CD14-positive monocyte (primary cell): ENCODE measurements around the gene SPOP. TPM values are rescaled to one million over a fixed set of nuclear protein-coding genes. Genes with fewer than 3 reads are reported as not detected.

Experiments used
- DNase-seq, 3 donors: peaks; one replicate each; pipeline ENCODE4 v3.0.0-alpha.2; 2011 to 2022
- H2AFZ ChIP-seq: 2 replicates; pipeline ENCODE4 v1.6.0; 2012; ENCODE audit warnings: mild to moderate bottlenecking, low read depth, low read length, inconsistent platforms; ENCODE audit not compliant: insufficient read depth, poor library complexity, severe bottlenecking
- H3K27ac ChIP-seq, 2 donors: 1 replicate in 1 of 2; 2 replicates in 1 of 2; pipeline ENCODE4 v1.5.1; 2012 to 2013; ENCODE audit warnings: low read length in 2 of 2, control low read depth in 1 of 2, inconsistent platforms in 1 of 2, low read depth in 1 of 2, mild to moderate bottlenecking in 1 of 2
- H3K27me3 ChIP-seq, 2 donors: one replicate each; pipeline versions ENCODE4 v1.6.0 to v1.6.1; 2011 to 2013; ENCODE audit warnings: low read length in 2 of 2; ENCODE audit not compliant: control insufficient read depth in 2 of 2, insufficient read depth in 2 of 2
- H3K36me3 ChIP-seq, 2 donors: replicated peaks in 1 of 2; 1 replicate in 1 of 2; 2 replicates in 1 of 2; pipeline versions ENCODE4 v1.5.1 to v1.6.1; 2012 to 2013; ENCODE audit warnings: low read length in 2 of 2, control low read depth in 1 of 2, inconsistent platforms in 1 of 2, mild to moderate bottlenecking in 1 of 2; ENCODE audit not compliant: insufficient read depth in 2 of 2, control insufficient read depth in 1 of 2
- H3K4me1 ChIP-seq, 2 donors: 1 replicate in 1 of 2; 2 replicates in 1 of 2; pipeline versions ENCODE4 v1.5.1 to v1.6.1; 2012 to 2013; ENCODE audit warnings: low read length in 2 of 2, control low read depth in 1 of 2, inconsistent platforms in 1 of 2, mild to moderate bottlenecking in 1 of 2, moderate library complexity in 1 of 2; ENCODE audit not compliant: insufficient read depth in 2 of 2, control insufficient read depth in 1 of 2
- H3K4me2 ChIP-seq: replicated peaks from 2 replicates; pipeline ENCODE3; 2012; ENCODE audit warnings: low read length, moderate library complexity, mild to moderate bottlenecking; ENCODE audit not compliant: poor library complexity, severe bottlenecking; ENCODE audit errors: extremely low read depth
- H3K4me3 ChIP-seq, 3 experiments: fragments of 200-600 bp in 1 of 3; sonication (generic) in 1 of 3; replicated peaks in 1 of 3; 1 replicate in 2 of 3; 2 replicates in 1 of 3; pipeline ENCODE4 v1.5.1; 2011 to 2013; ENCODE audit warnings: low read length in 3 of 3, mild to moderate bottlenecking in 3 of 3, control low read depth in 2 of 3, low read depth in 2 of 3, inconsistent platforms in 1 of 3, moderate library complexity in 1 of 3
- H3K79me2 ChIP-seq: 2 replicates; pipeline ENCODE4 v1.6.0; 2012; ENCODE audit warnings: mild to moderate bottlenecking, control low read depth, inconsistent platforms, low read length, moderate library complexity; ENCODE audit not compliant: insufficient read depth
- H3K9ac ChIP-seq: 2 replicates; pipeline ENCODE4 v1.6.0; 2017; ENCODE audit warnings: low read length, mild to moderate bottlenecking; ENCODE audit not compliant: insufficient read depth, poor library complexity, severe bottlenecking
- H3K9me3 ChIP-seq, 2 donors: replicated peaks in 1 of 2; 1 replicate in 1 of 2; 2 replicates in 1 of 2; pipeline versions ENCODE4 v1.5.1 to v1.6.1; 2012 to 2013; ENCODE audit warnings: low read length in 2 of 2, control low read depth in 1 of 2; ENCODE audit not compliant: control insufficient read depth in 1 of 2, insufficient read depth in 1 of 2
- H4K20me1 ChIP-seq: 2 replicates; pipeline ENCODE4 v1.6.0; 2012; ENCODE audit warnings: mild to moderate bottlenecking, low read length, control low read depth, moderate library complexity; ENCODE audit not compliant: insufficient read depth
- H3K27ac Mint-ChIP-seq, 7 donors: one replicate each; pipeline ENCODE4 v1.8.0; 2020; ENCODE audit warnings: mild to moderate bottlenecking in 7 of 7, mixed read lengths in 7 of 7, moderate library complexity in 6 of 7, inconsistent platforms in 2 of 7
- H3K27me3 Mint-ChIP-seq, 3 donors: one replicate each; pipeline ENCODE4 v1.8.0; 2021 to 2022; ENCODE audit warnings: low read depth in 3 of 3, mild to moderate bottlenecking in 3 of 3, mixed read lengths in 3 of 3, moderate library complexity in 3 of 3, inconsistent platforms in 1 of 3
- H3K36me3 Mint-ChIP-seq, 2 donors: one replicate each; pipeline ENCODE4 v1.8.0; 2020; ENCODE audit warnings: mixed read lengths in 2 of 2, inconsistent platforms in 1 of 2, mild to moderate bottlenecking in 1 of 2
- H3K4me1 Mint-ChIP-seq: one replicate; pipeline ENCODE4 v1.8.0; 2020; ENCODE audit warnings: mild to moderate bottlenecking, mixed read lengths
- H3K4me3 Mint-ChIP-seq, 2 donors: one replicate each; pipeline ENCODE4 v1.8.0; 2020; ENCODE audit warnings: mild to moderate bottlenecking in 2 of 2, mixed read lengths in 2 of 2, moderate library complexity in 1 of 2
- H3K9me3 Mint-ChIP-seq, 7 donors: one replicate each; pipeline ENCODE4 v1.8.0; 2020 to 2022; ENCODE audit warnings: mixed read lengths in 7 of 7, mild to moderate bottlenecking in 6 of 7, moderate library complexity in 6 of 7, inconsistent platforms in 2 of 7
- WGBS: methylation state at CpG from one replicate; pipeline ENCODE4 v1.1.5; 2013; ENCODE audit warnings: missing lambda C conversion rate; ENCODE audit not compliant: insufficient coverage; 5-methylcytosine and 5-hydroxymethylcytosine counted together
- intact Hi-C, 2 donors: fragments of 100-400 bp; cut with micrococcal nuclease; formaldehyde crosslinking; loops; one replicate each; pipeline versions ENCODE4 v1.15.0 to v1.15.1; 2023
- polyA plus RNA-seq, 3 donors: library from polyadenylated mRNA; depleted of rRNA in 1 of 3; unstranded in 2 of 3; stranded (reverse) in 1 of 3; fragments of 300-500 nt in 2 of 3; fragments of >200 nt in 1 of 3; fragmentation: Illumina TruSeq in 2 of 3; gene quantifications; 1 replicate in 2 of 3; 2 replicates in 1 of 3; pipeline ENCODE4 v1.2.3, GENCODE V29; 2012 to 2021
- TF ChIP-seq, protein P1 (sequence below): fragments of 200-600 bp; IDR thresholded peaks from one replicate; pipeline ENCODE4 v1.8.0; 2022; ENCODE audit warnings: antibody characterized with exemption, mild to moderate bottlenecking

The SPOP gene
- polyA plus RNA-seq, 3 donors: 41.3 to 65.5 (median 63.2) TPM

DNA sequence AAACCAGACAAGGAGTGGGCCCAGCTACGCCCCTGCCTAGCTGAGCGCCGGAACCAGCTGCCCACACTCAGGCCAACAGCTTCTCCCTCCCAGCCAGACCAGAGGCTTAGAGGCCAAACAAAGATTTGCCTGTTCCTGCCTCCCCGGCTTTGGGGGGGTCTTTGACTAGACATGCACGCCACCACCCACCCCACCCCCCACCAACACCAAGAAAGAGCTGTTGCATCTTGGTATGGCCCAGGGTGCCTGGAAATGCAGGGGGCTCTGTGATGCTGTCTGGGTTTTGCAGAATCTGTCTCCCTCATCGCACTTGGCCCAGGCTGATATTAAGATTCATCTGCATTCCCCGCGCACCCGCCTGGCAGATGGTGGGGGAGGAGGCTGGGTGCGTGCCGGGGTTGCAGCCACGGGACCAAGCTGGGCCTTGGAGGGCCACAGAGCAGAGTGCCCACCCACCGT is 103.5 kb downstream of the SPOP start:
- Mint-ChIP-seq H3K4me1 (peaks cover 13% of the 10 kb centered on the region), H3K36me3 (no peaks in the 10 kb centered on the region), H3K9me3 (peaks cover 1 to 15% (median 7%) of the 10 kb centered on the region in 7 donors), H3K4me3 (peak overlapping the region in 1 of 2 donors; percentile 81), H3K27ac (no peak overlapping the region), H3K27me3 (peaks cover 67 to 89% (median 70%) of the 10 kb centered on the region in 3 donors)
- no peaks in the 10 kb centered on the region for H3K36me3 ChIP-seq
- H3K4me1 ChIP-seq: peaks cover 14 to 29% of the 10 kb centered on the region in 2 donors
- H2AFZ ChIP-seq: no peak overlapping the region
- H3K27me3 ChIP-seq: peaks cover 16 to 78% of the 10 kb centered on the region in 2 donors
- 93% methylated on average over 6 of the region's 13 CpGs for WGBS
- H3K9me3 ChIP-seq: no peaks in the 10 kb centered on the region
- TF ChIP-seq, protein P1, sequence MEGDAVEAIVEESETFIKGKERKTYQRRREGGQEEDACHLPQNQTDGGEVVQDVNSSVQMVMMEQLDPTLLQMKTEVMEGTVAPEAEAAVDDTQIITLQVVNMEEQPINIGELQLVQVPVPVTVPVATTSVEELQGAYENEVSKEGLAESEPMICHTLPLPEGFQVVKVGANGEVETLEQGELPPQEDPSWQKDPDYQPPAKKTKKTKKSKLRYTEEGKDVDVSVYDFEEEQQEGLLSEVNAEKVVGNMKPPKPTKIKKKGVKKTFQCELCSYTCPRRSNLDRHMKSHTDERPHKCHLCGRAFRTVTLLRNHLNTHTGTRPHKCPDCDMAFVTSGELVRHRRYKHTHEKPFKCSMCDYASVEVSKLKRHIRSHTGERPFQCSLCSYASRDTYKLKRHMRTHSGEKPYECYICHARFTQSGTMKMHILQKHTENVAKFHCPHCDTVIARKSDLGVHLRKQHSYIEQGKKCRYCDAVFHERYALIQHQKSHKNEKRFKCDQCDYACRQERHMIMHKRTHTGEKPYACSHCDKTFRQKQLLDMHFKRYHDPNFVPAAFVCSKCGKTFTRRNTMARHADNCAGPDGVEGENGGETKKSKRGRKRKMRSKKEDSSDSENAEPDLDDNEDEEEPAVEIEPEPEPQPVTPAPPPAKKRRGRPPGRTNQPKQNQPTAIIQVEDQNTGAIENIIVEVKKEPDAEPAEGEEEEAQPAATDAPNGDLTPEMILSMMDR: no peak
- no peak overlapping the region for H3K9ac ChIP-seq
- H3K4me3 ChIP-seq: no peak overlapping the region
- intact Hi-C loops: loop anchor here (5.0 to 10.0 kb wide), 3 partner anchors 203 to 420 kb away; partner anchors contain the start of gene DLX3 (in 1 of the 2)
- H4K20me1 ChIP-seq: no peaks in the 10 kb centered on the region
- DNase-seq: no peak
- no peak overlapping the region for H3K27ac ChIP-seq
- no peaks in the 10 kb centered on the region for H3K79me2 ChIP-seq
- no peak overlapping the region for H3K4me2 ChIP-seq

DNA sequence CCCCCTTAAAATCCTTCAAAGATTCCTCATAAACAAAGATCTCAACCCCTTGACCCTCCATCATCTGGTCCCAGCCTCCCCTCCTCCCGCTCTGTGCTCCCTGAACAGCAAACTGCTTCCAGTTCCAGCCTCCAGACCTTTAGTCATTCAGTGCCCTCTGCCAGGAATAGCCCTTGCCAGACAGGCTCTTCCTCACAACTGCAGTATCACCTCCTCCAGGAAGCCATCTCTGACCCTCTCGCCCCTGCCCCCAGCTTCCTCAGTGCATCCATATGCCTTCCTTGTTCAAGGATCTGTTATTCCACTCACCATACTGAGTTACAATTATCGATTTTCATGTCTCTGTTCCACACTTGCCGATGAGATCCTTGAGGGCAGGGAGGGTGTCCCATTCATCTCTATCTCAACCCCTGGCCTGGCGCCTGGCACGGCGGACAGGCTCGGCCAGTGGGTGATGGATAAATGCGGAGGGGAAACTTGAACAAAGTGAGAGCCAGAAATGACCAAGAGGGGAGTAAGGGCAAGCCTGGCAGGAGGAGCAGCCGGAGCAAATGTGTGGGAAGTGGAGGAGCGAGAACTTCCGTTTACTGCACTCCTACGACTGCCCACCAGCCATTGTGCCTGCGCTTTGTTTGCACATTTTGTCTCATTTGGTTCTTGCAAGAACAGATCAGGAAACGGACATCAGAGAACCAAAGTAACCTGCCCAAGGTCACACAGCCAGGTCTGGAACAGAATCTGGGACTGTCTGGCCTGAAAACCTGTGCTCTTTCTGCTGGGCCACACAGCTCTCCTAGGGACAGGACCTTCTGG is 104.2 kb downstream of the SPOP start:
- Histone ChIP-seq H3K79me2 (no peaks in the 10 kb centered on the region), H3K9me3 (no peaks in the 10 kb centered on the region), H3K36me3 (no peaks in the 10 kb centered on the region), H3K9ac (no peak overlapping the region), H4K20me1 (no peaks in the 10 kb centered on the region), H3K4me2 (no peak overlapping the region), H3K27ac (no peak overlapping the region), H3K27me3 (peaks cover 16 to 78% of the 10 kb centered on the region in 2 donors), H2AFZ (no peak overlapping the region), H3K4me3 (no peak overlapping the region), H3K4me1 (peaks cover 15 to 29% of the 10 kb centered on the region in 2 donors)
- Mint-ChIP-seq H3K36me3 (no peaks in the 10 kb centered on the region), H3K27ac (no peak overlapping the region), H3K9me3 (peaks cover 1 to 13% (median 7%) of the 10 kb centered on the region in 7 donors), H3K27me3 (peaks cover 67 to 87% (median 67%) of the 10 kb centered on the region in 3 donors), H3K4me3 (peak overlapping the region in 1 of 2 donors; percentile 81), H3K4me1 (peaks cover 13% of the 10 kb centered on the region)
- WGBS: 90% methylated on average over 8 of the region's 15 CpGs
- TF ChIP-seq, protein P1: no peak
- intact Hi-C loops: loop anchor here (2.0 to 10.0 kb wide), 4 partner anchors 121 to 421 kb away; partner anchors contain the start of gene DLX3 (in 1 of the 2)
- no peak for DNase-seq
